Measurements from ENCODE around the gene EEF1AKMT1. TPM values are rescaled to one million over a fixed set of nuclear protein-coding genes. Genes with fewer than 3 reads are reported as not detected.
A peak's percentile ranks its signal among the peaks of the same experiment; 100 is the strongest.

The EEF1AKMT1 gene
- total RNA-seq, 1 donor from 2014 or later: 9.3 TPM

DNA sequence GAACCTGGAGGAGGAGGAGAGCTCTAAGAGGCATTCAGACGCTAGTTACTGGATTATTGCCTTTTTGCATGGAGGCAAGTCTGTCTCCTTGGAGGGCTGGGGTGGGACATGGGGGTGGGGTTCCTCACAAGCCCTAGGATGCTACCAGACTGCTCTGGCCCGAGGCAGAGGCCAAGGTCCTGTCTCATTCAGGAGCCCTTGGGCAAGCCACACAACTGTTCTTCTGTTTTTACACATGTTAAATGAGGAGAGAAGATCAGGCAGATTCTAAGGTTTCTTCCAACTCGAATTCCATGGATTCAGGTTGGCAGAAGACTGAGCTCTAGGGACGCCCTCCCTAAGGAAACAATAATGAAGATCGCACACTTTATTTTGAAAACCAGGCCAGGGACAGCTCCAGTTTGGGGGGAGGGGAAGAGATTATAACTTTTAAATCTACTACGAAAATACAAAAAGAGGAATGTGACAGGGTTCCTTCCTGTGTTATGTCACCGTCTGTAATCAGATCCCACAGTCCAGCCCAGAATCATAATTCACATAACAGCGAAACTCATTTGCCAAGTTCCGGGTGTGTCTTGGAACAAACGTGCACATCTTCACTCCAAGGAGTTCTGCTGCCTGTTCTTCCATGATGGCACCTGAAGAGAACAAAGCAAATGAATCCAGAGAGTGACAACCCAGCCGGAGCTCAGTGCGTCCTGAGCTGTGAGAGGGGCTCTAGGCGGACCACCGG lies 45.0 kb downstream of the EEF1AKMT1 start:
- ATAC-seq: no peak
- no peak for DNase-seq (ENCODE audit: missing footprints)
- intact Hi-C loops (cut with DNase I): no loop called here

DNA sequence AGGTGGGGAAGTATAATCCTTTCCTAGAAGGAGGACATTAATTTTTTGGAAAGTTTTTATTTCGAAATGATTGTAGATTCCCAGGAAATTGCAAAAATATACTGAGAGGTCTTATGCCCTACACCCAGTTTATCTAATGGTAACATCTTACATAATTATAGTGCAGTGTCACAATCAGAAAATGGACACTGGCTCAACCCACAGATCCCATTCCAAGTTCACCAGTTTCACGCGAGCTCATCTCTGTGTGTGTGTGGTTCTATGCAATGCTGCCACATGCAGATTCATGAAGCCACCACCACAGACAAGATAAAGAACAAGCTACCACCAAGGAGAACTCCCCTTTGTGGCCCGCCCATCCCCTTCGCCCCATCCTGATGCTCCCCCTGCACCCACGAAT lies 45.9 kb downstream of the EEF1AKMT1 start:
- intact Hi-C loops (cut with DNase I): no loop called here
- ATAC-seq: no peak
- no peak for DNase-seq (ENCODE audit: missing footprints)

DNA sequence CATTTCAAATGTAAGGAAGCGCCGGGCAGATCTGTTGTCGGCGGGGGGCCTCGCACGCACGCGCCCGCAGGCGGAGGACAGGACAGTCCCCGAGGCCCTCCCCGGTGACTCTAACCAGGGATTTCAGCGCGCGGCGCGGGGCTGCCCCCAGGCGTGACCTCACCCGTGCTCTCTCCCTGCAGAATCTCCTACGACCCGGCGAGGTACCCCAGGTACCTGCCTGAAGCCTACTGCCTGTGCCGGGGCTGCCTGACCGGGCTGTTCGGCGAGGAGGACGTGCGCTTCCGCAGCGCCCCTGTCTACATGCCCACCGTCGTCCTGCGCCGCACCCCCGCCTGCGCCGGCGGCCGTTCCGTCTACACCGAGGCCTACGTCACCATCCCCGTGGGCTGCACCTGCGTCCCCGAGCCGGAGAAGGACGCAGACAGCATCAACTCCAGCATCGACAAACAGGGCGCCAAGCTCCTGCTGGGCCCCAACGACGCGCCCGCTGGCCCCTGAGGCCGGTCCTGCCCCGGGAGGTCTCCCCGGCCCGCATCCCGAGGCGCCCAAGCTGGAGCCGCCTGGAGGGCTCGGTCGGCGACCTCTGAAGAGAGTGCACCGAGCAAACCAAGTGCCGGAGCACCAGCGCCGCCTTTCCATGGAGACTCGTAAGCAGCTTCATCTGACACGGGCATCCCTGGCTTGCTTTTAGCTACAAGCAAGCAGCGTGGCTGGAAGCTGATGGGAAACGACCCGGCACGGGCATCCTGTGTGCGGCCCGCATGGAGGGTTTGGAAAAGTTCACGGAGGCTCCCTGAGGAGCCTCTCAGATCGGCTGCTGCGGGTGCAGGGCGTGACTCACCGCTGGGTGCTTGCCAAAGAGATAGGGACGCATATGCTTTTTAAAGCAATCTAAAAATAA lies 52.1 kb downstream of the EEF1AKMT1 start:
- intact Hi-C loops (cut with DNase I): no loop called here
- ATAC-seq (peak; percentile 69), DNase-seq (ENCODE audit: missing footprints) (peak; percentile 77)

- DNase-seq (ENCODE audit: missing footprints): no peak
These were observed 52.7 kb downstream of the EEF1AKMT1 start for GRCh38 chr13:20721058-20721453.

GRCh38 chr13:20720499-20720898 lies 53.3 kb downstream of the EEF1AKMT1 start:
- ATAC-seq: no peak
- intact Hi-C loops (cut with DNase I): no loop called here

More at GRCh38 chr13:20721058-20721453, 52.7 kb downstream of the EEF1AKMT1 start:
- ATAC-seq: no peak
- intact Hi-C loops (cut with DNase I): no loop called here

GRCh38 chr13:20719783-20720182 lies 54.0 kb downstream of the EEF1AKMT1 start:
- DNase-seq (ENCODE audit: missing footprints): no peak
- no peak for ATAC-seq
- intact Hi-C loops (cut with DNase I): loop anchor here (10.0 kb wide), 2 partner anchors 185 to 225 kb away; partner anchors contain the start of gene XPO4

More at GRCh38 chr13:20720499-20720898, 53.3 kb downstream of the EEF1AKMT1 start:
- DNase-seq (ENCODE audit: missing footprints): no peak

DNA sequence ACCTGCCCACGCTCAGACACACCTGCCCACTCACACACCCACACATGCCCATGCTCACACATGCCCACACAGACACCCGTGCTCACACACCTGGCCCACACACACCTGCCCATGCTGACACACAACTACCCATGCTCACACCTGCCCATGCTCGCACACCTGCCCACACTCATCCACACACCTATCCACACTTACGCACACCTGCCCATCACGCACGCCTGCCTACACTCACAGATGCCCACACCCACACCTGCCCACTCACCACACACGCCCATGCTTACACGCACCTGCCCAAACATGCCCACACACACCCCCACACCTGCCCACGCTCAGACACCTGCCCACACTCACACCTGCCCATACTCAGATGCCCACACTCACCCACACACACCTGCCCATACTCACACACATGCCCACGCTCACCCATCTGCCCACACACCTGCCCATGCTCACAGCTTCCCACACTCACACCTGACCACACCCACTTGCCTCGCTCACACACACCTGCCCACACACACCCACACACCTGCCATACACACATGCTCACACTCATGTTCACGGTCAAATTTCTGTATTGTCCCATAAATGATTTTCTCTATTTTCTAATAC lies 54.7 kb downstream of the EEF1AKMT1 start:
- no peak for ATAC-seq

GRCh38 chr13:20717581-20718542 lies 55.9 kb downstream of the EEF1AKMT1 start:
- intact Hi-C loops (cut with DNase I): loop anchor here (10.0 kb wide), 2 partner anchors 187 to 223 kb away; partner anchors contain the start of gene XPO4
- ATAC-seq (no peak), DNase-seq (ENCODE audit: missing footprints) (no peak)

More for the DNA sequence above, 54.7 kb downstream of the EEF1AKMT1 start:
- intact Hi-C loops (cut with DNase I): loop anchor here (10.0 kb wide), 2 partner anchors 186 to 224 kb away; partner anchors contain the start of gene XPO4
- DNase-seq (ENCODE audit: missing footprints): no peak

DNA sequence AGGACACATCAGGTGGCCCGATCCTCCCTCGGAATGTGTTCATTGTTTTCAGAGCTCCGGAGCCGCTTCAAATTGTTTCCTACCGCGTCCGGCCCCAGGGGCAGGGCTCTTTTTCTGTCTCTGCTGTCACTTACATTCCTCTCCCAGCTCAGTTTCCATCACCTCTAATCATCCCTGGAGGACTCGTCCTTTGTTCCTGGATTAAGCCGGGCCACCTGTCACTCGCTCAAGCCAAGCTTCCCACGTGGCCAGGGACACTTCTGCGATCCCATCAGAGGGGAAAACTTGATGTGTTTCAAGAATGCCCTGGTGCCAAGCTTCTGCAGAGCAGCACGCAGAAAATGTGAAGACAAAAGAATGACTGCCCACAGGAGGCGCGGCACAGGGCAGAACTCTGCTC lies 56.8 kb downstream of the EEF1AKMT1 start:
- DNase-seq (ENCODE audit: missing footprints): no peak
- intact Hi-C loops (cut with DNase I): loop anchor here (10.0 kb wide), 2 partner anchors 188 to 222 kb away; partner anchors contain the start of gene XPO4
- ATAC-seq: no peak

DNA sequence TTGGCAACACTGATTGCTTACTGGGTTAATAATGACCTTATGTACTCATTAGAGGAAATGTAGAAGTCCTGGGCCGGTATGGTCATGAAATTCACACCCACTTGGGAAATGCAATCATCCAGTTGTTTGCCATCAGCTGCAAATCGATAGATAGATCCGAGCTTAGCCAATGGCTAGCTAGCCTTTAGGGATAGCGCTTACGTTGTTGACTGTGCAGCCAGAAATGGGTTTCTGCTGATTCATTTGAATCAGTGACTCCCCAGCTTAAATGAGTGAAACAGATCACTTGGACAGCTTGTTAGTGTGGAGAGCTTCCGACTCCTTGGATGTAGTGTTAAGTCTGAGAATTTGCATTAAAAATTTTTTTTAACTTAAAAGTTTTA lies 58.4 kb downstream of the EEF1AKMT1 start:
- DNase-seq (ENCODE audit: missing footprints) (no peak), ATAC-seq (peak; percentile 14)
- intact Hi-C loops (cut with DNase I): loop anchor here (10.0 kb wide), 2 partner anchors 189 to 221 kb away; partner anchors contain the start of gene XPO4

- ATAC-seq: peak; percentile 86
- intact Hi-C loops (cut with DNase I): loop anchor here (5.0 to 10.0 kb wide), 4 partner anchors 58 to 220 kb away; partner anchors contain the start of genes EEF1AKMT1 and XPO4
- peak; percentile 73 for DNase-seq (ENCODE audit: missing footprints)
These were observed 59.0 kb downstream of the EEF1AKMT1 start for GRCh38 chr13:20714563-20715329.

DNA sequence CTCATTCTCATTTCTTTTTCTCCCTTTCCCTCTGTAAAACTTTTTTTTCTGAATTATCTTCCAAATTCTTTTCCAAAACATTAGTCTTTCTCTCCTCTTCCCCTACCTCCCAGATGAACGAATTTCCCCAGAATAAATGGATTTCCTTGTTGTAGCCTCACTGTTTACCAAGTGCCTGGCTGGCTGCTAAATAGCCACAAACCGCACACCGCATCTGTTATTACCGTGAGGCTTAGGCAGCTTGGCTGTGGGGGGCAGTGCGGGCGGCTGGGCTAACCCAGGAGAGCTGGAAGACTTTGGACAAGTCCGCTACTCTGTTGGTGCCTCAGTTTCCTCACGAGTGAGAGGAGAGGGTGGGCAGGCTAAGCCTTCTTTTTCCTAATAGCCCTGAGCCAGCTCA lies 59.6 kb downstream of the EEF1AKMT1 start:
- DNase-seq (ENCODE audit: missing footprints) (no peak), ATAC-seq (no peak)
- intact Hi-C loops (cut with DNase I): loop anchor here (5.0 to 10.0 kb wide), 4 partner anchors 58 to 219 kb away; partner anchors contain the start of genes EEF1AKMT1 and XPO4

DNA sequence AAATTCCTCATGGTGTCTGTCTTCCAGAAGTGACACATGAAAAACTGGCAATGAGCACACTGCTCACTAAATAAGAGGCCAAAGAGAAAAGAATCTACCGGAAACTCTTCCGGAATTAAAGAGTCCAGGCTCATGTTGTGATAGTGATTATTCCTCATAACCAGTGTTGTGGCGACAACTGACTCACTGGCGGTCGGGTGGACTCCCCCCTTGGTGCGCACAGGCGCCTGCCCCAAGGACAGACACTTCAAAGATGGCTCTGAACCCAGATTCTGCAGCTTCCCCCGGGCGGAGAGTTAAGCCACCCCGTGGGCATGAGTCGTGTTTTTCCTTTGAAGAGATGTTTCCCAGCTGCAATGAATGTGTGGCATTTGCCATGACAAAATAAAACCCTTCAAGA lies 60.0 kb downstream of the EEF1AKMT1 start:
- no peak for ATAC-seq
- no peak for DNase-seq (ENCODE audit: missing footprints)
- intact Hi-C loops (cut with DNase I): loop anchor here (2.0 to 10.0 kb wide), 6 partner anchors 59 to 219 kb away; partner anchors contain the start of genes EEF1AKMT1 and XPO4

DNA sequence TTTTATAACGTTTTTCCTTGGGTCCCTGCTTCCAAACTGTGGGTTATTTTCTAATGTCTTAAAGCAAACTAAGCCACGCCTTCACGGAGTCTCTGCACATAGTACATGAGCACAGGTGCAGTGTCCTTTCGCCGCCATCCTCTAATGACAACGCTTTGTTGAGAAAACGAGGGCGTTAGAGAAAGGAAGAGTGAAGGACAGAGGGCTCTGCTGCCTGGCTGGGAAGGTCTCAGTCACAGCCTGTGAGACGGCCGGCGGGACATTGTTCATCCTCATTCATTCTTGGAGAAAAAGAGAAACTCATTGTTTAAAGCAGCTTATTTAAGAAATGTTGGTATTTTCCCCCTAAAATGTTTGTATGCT lies 60.8 kb downstream of the EEF1AKMT1 start:
- intact Hi-C loops (cut with DNase I): loop anchor here (2.0 to 10.0 kb wide), 6 partner anchors 59 to 218 kb away; partner anchors contain the start of genes EEF1AKMT1 and XPO4
- DNase-seq (ENCODE audit: missing footprints) (no peak), ATAC-seq (no peak)

DNA sequence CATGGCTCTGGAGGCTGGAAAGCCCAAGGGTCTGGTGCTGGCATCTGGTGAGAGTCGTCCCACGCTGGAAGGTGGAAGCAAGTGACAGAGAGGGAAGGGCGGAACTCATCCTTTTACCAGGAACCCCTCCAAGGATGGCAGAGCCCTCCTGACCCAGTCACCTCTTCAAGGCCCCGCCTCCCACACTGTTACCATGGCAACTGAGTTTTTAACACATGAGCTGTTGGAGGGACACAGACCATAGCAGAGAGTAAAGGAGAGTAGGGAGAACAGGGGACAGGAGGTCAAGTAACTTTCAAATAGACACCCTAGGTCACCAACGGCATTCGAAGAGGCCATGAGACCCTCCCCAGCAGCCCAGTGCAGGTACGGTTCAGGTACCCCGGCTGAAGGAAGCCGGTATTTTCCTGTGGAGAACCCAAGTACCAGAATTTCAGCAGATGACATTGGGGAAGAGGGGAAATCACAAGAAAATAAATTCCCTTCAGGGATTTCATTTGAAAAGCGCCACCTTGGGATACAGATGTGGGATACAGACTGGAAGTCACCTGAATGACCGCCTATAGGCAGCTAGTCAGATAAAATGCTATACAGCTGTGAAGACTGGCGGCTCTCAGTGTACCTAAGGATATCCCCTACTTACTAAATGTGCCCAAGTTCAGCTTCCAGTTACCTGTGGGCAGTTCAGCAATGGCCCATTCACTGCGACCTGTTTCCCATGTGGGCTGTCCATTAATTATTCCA lies 62.3 kb downstream of the EEF1AKMT1 start:
- intact Hi-C loops (cut with DNase I): loop anchor here (2.0 to 10.0 kb wide), 6 partner anchors 61 to 217 kb away; partner anchors contain the start of genes EEF1AKMT1 and XPO4
- DNase-seq (ENCODE audit: missing footprints) (no peak), ATAC-seq (no peak)

DNA sequence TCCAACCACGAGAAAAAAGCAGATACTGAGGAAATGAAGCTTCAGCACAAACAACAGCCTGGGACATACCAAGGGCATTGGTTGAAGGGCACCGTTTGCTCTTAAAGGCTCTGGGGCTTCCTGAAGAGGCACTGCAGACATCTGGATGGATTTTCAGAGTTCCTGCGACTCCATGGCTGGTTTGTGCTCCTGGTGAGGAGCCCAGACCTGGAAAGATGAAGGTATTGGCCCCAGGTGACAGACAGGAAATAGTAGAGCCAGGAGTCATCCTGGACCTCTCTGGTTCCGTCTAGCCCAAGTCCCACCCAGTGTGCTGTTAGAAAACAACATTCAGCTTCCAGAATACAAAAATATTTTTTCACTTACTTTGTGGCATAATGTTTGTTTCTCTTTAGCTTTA lies 64.0 kb downstream of the EEF1AKMT1 start:
- intact Hi-C loops (cut with DNase I): loop anchor here (5.0 to 10.0 kb wide), 4 partner anchors 63 to 218 kb away; partner anchors contain the start of genes EEF1AKMT1 and XPO4
- ATAC-seq: no peak

More for the DNA sequence above, 64.0 kb downstream of the EEF1AKMT1 start:
- DNase-seq (ENCODE audit: missing footprints): no peak

All from Right ventricle myocardium inferior (tissue), 1 donor.